Fibroblast of villous mesenchyme (primary cell): ENCODE measurements around the gene MRPL12. TPM values are rescaled to one million over a fixed set of nuclear protein-coding genes. Genes with fewer than 3 reads are reported as not detected.
A peak's percentile ranks its signal among the peaks of the same experiment; 100 is the strongest.

Experiments
- DNase-seq: peaks from one replicate; pipeline ENCODE4 v3.0.0-alpha.2; 2010; ENCODE audit warnings: low read depth
- H3K4me3 ChIP-seq: 2 replicates; pipeline ENCODE4 v1.5.1; 2011; ENCODE audit warnings: low read depth, mild to moderate bottlenecking, low read length
- total RNA-seq: library from RNA; depleted of rRNA; stranded (reverse); fragments of >200 nt; gene quantifications from 2 replicates; pipeline ENCODE4 v1.2.3, GENCODE V29; 2012
- TF ChIP-seq, protein P1 (sequence below): IDR thresholded peaks from 2 replicates; pipeline ENCODE4 v1.5.1; 2012; ENCODE audit warnings: low read depth, mild to moderate bottlenecking, low read length; ENCODE audit not compliant: insufficient read depth

The MRPL12 gene
- total RNA-seq, 1 donor, result 12.1 TPM

DNA sequence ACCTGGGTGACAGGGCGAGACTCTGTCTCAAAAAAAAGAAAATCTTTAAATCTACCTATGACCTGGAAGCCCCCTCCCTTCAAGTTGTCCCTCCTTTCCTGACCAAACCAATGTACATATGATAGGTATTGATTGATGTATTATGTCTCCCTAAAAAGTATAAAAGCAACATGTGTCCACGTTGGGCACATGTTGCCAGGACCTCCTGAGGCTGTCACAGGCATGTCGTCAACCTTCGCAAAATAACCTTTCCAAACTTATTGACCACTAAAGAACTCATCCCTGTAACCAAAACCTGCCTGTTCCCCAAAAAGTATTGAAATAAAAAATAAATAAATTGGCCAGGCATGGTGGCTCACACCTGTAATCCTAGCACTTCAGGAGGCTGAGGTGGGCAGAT is 41.2 kb upstream of the MRPL12 start:
- H3K4me3 ChIP-seq, result no peak overlapping the region
- TF ChIP-seq, protein P1, sequence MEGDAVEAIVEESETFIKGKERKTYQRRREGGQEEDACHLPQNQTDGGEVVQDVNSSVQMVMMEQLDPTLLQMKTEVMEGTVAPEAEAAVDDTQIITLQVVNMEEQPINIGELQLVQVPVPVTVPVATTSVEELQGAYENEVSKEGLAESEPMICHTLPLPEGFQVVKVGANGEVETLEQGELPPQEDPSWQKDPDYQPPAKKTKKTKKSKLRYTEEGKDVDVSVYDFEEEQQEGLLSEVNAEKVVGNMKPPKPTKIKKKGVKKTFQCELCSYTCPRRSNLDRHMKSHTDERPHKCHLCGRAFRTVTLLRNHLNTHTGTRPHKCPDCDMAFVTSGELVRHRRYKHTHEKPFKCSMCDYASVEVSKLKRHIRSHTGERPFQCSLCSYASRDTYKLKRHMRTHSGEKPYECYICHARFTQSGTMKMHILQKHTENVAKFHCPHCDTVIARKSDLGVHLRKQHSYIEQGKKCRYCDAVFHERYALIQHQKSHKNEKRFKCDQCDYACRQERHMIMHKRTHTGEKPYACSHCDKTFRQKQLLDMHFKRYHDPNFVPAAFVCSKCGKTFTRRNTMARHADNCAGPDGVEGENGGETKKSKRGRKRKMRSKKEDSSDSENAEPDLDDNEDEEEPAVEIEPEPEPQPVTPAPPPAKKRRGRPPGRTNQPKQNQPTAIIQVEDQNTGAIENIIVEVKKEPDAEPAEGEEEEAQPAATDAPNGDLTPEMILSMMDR, result no peak
- no peak for DNase-seq

DNA sequence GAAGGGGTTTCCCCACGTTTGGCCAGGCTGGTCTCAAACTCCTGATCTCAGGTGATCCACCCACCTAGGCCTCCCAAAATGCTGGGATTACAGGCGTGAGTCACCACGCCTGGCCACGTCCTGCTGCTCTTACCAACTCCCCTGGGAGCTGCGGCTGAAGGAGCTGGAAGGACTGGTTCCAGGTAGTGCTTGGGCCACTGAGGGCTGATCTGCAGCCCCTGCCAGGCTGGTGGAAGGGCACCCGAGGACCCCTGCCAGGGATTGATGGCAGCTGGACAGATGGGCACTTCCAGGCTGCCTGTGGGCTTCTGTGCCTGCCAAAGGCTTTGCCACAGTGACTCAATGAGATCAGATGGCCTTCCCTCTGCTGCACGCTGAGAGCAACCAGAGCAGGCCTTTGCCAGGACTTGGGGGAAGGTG is 39.1 kb upstream of the MRPL12 start:
- H3K4me3 ChIP-seq, result no peak overlapping the region
- no peak for DNase-seq
- TF ChIP-seq, protein P1, result no peak

DNA sequence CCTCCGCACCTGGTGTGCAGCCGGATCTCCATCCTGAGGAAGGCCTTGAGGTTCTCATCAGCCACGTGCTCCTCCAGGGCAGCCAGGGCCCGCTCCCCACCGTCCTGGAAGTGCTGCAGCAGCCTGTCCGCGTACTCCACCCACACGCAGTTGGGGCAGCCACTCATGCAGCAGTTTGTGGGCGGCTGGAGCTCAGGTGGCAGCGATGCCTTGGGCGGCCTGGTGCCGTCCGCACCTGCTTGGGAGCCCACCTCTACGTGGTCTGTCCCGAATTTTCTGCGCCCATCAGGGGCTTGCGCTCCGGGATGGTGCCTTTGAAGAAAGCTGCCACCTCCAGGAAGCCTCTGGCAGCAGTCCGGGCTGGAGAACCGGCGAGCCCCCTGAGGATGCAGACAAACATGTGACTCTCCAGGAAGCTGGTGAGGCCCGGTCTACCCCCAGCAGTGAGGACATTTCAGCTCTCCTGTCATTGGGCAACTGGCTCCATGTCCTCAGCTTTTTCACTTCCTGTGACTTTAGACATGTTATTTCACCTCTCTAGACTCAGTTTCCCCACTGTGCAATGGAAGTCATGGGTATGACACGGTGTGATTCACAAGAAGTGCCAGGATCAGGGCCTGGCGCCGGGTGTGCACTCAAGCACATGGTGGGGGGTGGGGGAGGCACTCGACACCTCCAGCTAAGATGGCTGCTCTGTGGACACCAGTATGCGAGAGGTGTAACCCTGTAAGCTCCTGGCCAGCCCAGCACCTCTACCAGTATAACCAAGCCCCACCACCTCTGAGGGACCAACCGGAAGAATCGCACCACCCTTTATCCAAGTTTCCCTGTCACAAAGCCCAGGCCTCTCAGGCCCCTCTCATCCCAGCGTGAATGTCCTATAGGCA is 37.7 kb upstream of the MRPL12 start:
- TF ChIP-seq, protein P1, result no peak
- peak overlapping the region; percentile 95 for H3K4me3 ChIP-seq
- DNase-seq, result no peak

DNA sequence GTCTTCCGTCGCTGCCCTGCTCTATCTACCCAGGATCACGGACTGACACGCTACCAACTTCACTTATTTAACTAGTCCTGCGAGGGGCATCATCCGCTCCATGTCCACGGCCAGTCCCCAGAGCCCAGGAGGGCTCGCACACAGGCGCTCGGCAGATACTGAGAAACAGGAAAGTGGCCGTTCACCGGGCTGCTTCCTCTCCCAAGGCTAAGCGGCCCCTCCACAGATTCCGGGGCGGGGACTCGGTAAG is 37.1 kb upstream of the MRPL12 start:
- TF ChIP-seq, protein P1, result no peak
- peak; percentile 45 for DNase-seq
- peak overlapping the region; percentile 95 for H3K4me3 ChIP-seq

DNA sequence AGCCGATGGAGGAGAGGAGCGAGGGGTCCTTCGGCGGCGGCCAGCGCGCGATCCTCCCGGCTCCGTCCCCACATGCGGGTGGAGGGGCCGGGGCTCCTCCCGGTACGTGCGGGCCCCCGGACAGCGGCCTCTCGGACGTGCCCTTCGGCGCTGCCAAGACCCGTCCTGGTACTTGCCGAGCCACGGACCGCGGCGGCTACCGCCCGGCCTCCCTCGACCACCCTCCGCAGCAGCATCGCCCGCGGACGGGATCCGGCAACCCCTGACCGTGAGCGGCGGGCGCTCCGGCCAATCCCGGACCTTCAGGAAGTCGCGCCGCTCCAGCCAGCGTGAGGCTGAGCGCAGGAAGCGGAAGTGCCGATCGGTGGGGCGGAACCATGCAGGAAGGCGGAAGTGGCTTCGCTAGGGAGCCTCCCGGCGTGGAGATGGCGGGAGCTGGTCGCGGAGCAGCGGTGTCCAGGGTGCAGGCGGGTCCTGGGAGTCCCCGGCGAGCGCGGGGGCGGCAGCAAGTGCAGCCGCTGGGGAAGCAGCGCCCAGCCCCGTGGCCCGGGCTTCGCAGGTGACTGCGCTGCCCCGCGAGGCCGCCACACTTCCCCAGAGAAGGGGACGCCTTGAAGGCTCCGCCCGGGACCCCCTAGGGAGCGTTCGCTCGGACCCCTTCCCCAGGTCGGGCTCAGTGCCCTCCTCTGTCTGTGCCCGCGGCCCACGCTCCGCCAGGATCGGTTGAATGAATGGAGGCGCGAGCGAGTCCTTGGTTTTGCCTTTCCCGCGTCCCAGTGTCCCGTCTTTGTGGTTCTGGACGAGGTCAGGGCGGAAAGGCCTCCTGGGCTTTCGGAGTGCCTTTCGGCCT is 36.6 kb upstream of the MRPL12 start, which contains the start of the genes CCDC137 and OXLD1:
Gene CCDC137 (plus strand): TSS at position 396 of the 850 bp plus-strand sequence. CDS start 30 bp downstream, at position 426.
Gene OXLD1 (minus strand): TSS at position 264 of the 850 bp plus-strand sequence. CDS start 28 bp downstream, at position 236.
- TF ChIP-seq, protein P1, result no peak
- DNase-seq, result peak; percentile 97
- peak within 1 kb of the TSS; percentile 95 for H3K4me3 ChIP-seq

DNA sequence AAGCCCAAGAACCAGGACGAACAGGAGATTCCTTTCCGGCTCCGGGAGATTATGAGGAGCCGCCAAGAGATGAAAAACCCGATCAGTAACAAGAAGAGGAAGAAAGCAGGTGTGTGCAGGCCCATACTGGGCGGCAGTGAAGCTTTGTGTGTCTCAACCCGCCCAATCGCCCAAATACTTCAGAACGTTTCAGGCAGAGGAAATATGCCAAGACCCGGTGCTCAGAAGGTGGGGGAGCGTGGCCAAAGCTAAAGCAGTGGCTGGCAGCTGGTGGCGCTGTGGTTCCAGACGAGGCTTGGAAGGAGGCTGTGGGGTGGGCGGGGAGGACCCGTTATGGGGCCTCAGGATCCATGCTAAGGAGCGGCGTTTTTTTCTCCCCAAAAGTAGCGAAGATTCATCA is 35.4 kb upstream of the MRPL12 start:
- peak; percentile 6 for DNase-seq
- TF ChIP-seq, protein P1, result peak; percentile 18
- H3K4me3 ChIP-seq, result peak overlapping the region; percentile 18
